Posterior cingulate gyrus (tissue), 11 donors: Measurements from ENCODE around the gene ASIC3.

ENCODE experiments used
- DNase-seq, 10 donors: peaks; one replicate each; pipeline versions ENCODE4 v3.0.0 to v3.0.0-alpha.2; 2020 to 2021; ENCODE audit warnings: mixed read lengths in 3 of 10
- intact Hi-C: fragments of 100-400 bp; cut with DNase I; formaldehyde crosslinking; loops from one replicate; pipeline ENCODE4 v1.15.1; 2023

ASIC3 gene

GRCh38 chr7:151094675-151095074 is 46.3 kb downstream of the ASIC3 start:
- intact Hi-C loops: no loop called here
- no peak for DNase-seq

GRCh38 chr7:151095123-151095797 is 46.9 kb downstream of the ASIC3 start:
- intact Hi-C loops: no loop called here

GRCh38 chr7:151095828-151096475 is 47.6 kb downstream of the ASIC3 start:
- DNase-seq: peak in 1 of 10 donors; percentile 89
- intact Hi-C loops: no loop called here

More at GRCh38 chr7:151095123-151095797, 46.9 kb downstream of the ASIC3 start:
- DNase-seq: peak in 1 of 10 donors; percentile 87

GRCh38 chr7:151099486-151100211 is 51.3 kb downstream of the ASIC3 start:
- no peak for DNase-seq
- intact Hi-C loops: no loop called here

GRCh38 chr7:151100921-151101320 is 52.6 kb downstream of the ASIC3 start:
- intact Hi-C loops: no loop called here
- DNase-seq: no peak

GRCh38 chr7:151101621-151102396 is 53.5 kb downstream of the ASIC3 start:
- intact Hi-C loops: no loop called here
- no peak for DNase-seq
